GM12878 (cell line): ENCODE measurements around the gene MXI1. TPM values are rescaled to one million over a fixed set of nuclear protein-coding genes. Genes with fewer than 3 reads are reported as not detected.
A peak's percentile ranks its signal among the peaks of the same experiment; 100 is the strongest.

Experiments
- ATAC-seq: fragments of 200-7000 bp; cut with Tn5 transposase; 3 replicates; pipeline ENCODE4 v1.9.1; 2020; ENCODE audit warnings: mild to moderate bottlenecking, moderate library complexity
- BruUV-seq: library from RNA; stranded (reverse); fragments of 400-500 nt; replicated peaks from 2 replicates; lab custom pipeline; 2021; lab: Mats Ljungman, UMichigan
- CTCF ChIA-PET: fragments of 300-600 bp; sonication (Branson Sonifier 250); formaldehyde crosslinking; extraction: SDS; loops from one replicate; lab custom pipeline; 2021; ENCODE audit warnings: inconsistent platforms; lab: Yijun Ruan, JAX
- POLR2A ChIA-PET: fragments of 350-600 bp; formaldehyde crosslinking; extraction: SDS; loops from one replicate; lab custom pipeline; 2021; ENCODE audit warnings: inconsistent platforms; lab: Charles Lee
- RAD21 ChIA-PET: fragments of 300-600 bp; sonication (Branson Sonifier 250); formaldehyde crosslinking; loops from one replicate; lab custom pipeline; 2023; ENCODE audit warnings: antibody characterized with exemption; ENCODE audit not compliant: unreplicated experiment; lab: Charles Lee
- SMC1A ChIA-PET: fragments of 300-600 bp; sonication (Branson Sonifier 250); formaldehyde crosslinking; loops from one replicate; lab custom pipeline; 2023; ENCODE audit not compliant: unreplicated experiment, uncharacterized antibody; lab: Charles Lee
- DNase-seq: peaks from one replicate; pipeline ENCODE4 v3.0.0-alpha.2; 2011; ENCODE audit warnings: low read depth, low spot score
- FAIRE-seq: peaks from 3 replicates; lab custom pipeline; 2011; peaks lifted over from hg19 to GRCh38; lab: Jason Lieb, UNC
- H2AFZ ChIP-seq: 2 replicates; pipeline ENCODE4 v1.6.0; 2011; ENCODE audit warnings: low read depth, low read length, control low read depth; ENCODE audit not compliant: control insufficient read depth
- H3K27ac ChIP-seq: 2 replicates; pipeline ENCODE4 v1.5.1; 2011; ENCODE audit warnings: control low read depth; ENCODE audit not compliant: control insufficient read depth, insufficient read depth
- H3K27me3 ChIP-seq, 2 experiments: replicated peaks in 1 of 2; 2 replicates each; pipeline versions ENCODE4 v1.6.0 to v1.6.1; 2011; ENCODE audit warnings: low read length in 1 of 2; ENCODE audit not compliant: control insufficient read depth in 2 of 2, insufficient read depth in 2 of 2
- H3K36me3 ChIP-seq, 2 experiments: 2 replicates each; pipeline ENCODE4 v1.5.1; 2011; ENCODE audit warnings: low read length in 1 of 2; ENCODE audit not compliant: control insufficient read depth in 2 of 2, insufficient read depth in 2 of 2
- H3K4me1 ChIP-seq: 2 replicates; pipeline ENCODE4 v1.6.1; 2011; ENCODE audit warnings: mild to moderate bottlenecking, low read length, moderate library complexity, mixed read lengths; ENCODE audit not compliant: control insufficient read depth, insufficient read depth
- H3K4me2 ChIP-seq: 2 replicates; pipeline ENCODE4 v1.6.0; 2011; ENCODE audit warnings: control low read depth; ENCODE audit not compliant: control insufficient read depth, insufficient read depth
- H3K4me3 ChIP-seq: fragments of 200-600 bp; sonication (generic); 2 replicates; pipeline ENCODE4 v1.5.1; 2016
- H3K79me2 ChIP-seq: 2 replicates; pipeline ENCODE4 v1.6.0; 2011; ENCODE audit warnings: low read length; ENCODE audit not compliant: control insufficient read depth, insufficient read depth
- H3K9ac ChIP-seq: 2 replicates; pipeline ENCODE4 v1.8.0; 2011; ENCODE audit warnings: low read length, control low read depth, mixed read lengths; ENCODE audit not compliant: control insufficient read depth, insufficient read depth
- H3K9me3 ChIP-seq: replicated peaks from 3 replicates; pipeline ENCODE4 v1.5.1; 2011; ENCODE audit warnings: mild to moderate bottlenecking, low read length; ENCODE audit not compliant: control insufficient read depth, insufficient read depth
- H4K20me1 ChIP-seq: 2 replicates; pipeline ENCODE4 v1.6.0; 2011; ENCODE audit not compliant: control insufficient read depth, insufficient read depth
- BCL11A ChIP-seq: IDR thresholded peaks from 2 replicates; pipeline ENCODE4 v1.6.1; 2011; ENCODE audit warnings: low read depth, low read length
- BCLAF1 ChIP-seq: fragments of 450-650 bp; IDR thresholded peaks from 2 replicates; pipeline ENCODE4 v1.6.1; 2017; ENCODE audit warnings: antibody characterized with exemption, mild to moderate bottlenecking, moderate library complexity
- CHD2 ChIP-seq: IDR thresholded peaks from 2 replicates; pipeline ENCODE4 v1.6.1; 2011; ENCODE audit warnings: low read depth, low read length, improper control_type of control experiment, borderline replicate concordance
- CUX1 ChIP-seq: IDR thresholded peaks from 2 replicates; pipeline ENCODE4 v1.6.1; 2012; ENCODE audit warnings: improper control_type of control experiment, low read depth, low read length; ENCODE audit not compliant: insufficient replicate concordance
- IKZF2 ChIP-seq, 2 experiments: fragments of 450-650 bp; IDR thresholded peaks; 2 replicates each; pipeline ENCODE4 v1.6.1; 2017; ENCODE audit warnings: mild to moderate bottlenecking in 2 of 2, moderate library complexity in 2 of 2
- KLF5 ChIP-seq: fragments of 450-650 bp; IDR thresholded peaks from 2 replicates; pipeline ENCODE4 v1.6.1; 2014; ENCODE audit warnings: mild to moderate bottlenecking; ENCODE audit not compliant: partially characterized antibody
- MLLT1 ChIP-seq: fragments of 450-650 bp; IDR thresholded peaks from 2 replicates; pipeline ENCODE4 v1.6.1; 2016; ENCODE audit warnings: mild to moderate bottlenecking
- NRF1 ChIP-seq: conservative IDR thresholded peaks from 2 replicates; pipeline ENCODE4 v1.6.1; 2011; ENCODE audit warnings: mild to moderate bottlenecking, low read depth, low read length, improper control_type of control experiment
- YY1 ChIP-seq: IDR thresholded peaks from 2 replicates; pipeline ENCODE4 v1.6.1; 2011; ENCODE audit warnings: low read depth, mild to moderate bottlenecking, low read length
- ZNF207 ChIP-seq: fragments of 450-650 bp; IDR thresholded peaks from 2 replicates; pipeline ENCODE4 v1.6.1; 2014; ENCODE audit warnings: antibody characterized with exemption, mild to moderate bottlenecking, borderline replicate concordance
- ZNF622 ChIP-seq: fragments of 450-650 bp; IDR thresholded peaks from 2 replicates; pipeline ENCODE4 v1.6.1; 2017; ENCODE audit warnings: mild to moderate bottlenecking, inconsistent platforms
- WGBS: methylation state at CpG from one replicate; pipeline ENCODE4 v1.1.6; 2016; ENCODE audit warnings: low lambda C conversion rate; ENCODE audit not compliant: insufficient replicate concordance, insufficient coverage; ENCODE audit errors: missing lambda C conversion rate; 5-methylcytosine and 5-hydroxymethylcytosine counted together
- in situ Hi-C: fragments of 300-500 bp; cut with MboI; formaldehyde crosslinking; loops from 9 replicates; pipeline ENCODE4 v1.14.3; 2018; ENCODE audit warnings: mixed read lengths
- intact Hi-C: fragments of 100-400 bp; cut with micrococcal nuclease; formaldehyde crosslinking; loops from one replicate; pipeline ENCODE4 v1.14.2; 2022; ENCODE audit not compliant: unreplicated experiment
- polyA plus RNA-seq, 11 experiments: library from polyadenylated mRNA; depleted of rRNA in 4 of 11; unstranded in 6 of 11; stranded (reverse) in 5 of 11; fragments of >200 nt; fragmentation: Nextera tagmentation in 4 of 11; fragmentation: Illumina TruSeq in 1 of 11; extraction: Ambion mirVana in 4 of 11; extraction: Trizol in 1 of 11; gene quantifications; 1 replicate in 1 of 11; 2 replicates in 10 of 11; pipeline versions ENCODE4 v1.2.1 to v1.2.3, GENCODE V29; 2011 to 2016; ENCODE audit warnings: inconsistent platforms in 2 of 11, missing spikeins in 2 of 11, low read depth in 1 of 11
- total RNA-seq, 4 experiments: library from RNA; depleted of rRNA in 3 of 4; stranded (reverse); fragments of >200 nt in 3 of 4; fragmentation: Illumina TruSeq in 1 of 4; extraction: Trizol in 1 of 4; gene quantifications; 2 replicates each; pipeline versions ENCODE4 v1.2.1 to v1.2.3, GENCODE V29; 2013 to 2021

MXI1 gene
- total and polyA plus RNA-seq, 10 of the 15 experiments (the other 5 are each of a cell fraction or from before 2014, with no cell fraction given), result 0.23 to 8.0 (median 0.41) TPM

- H3K27ac ChIP-seq, result peak overlapping the region; percentile 17
- H3K9ac ChIP-seq, result no peak overlapping the region
- RAD21 ChIA-PET, result interaction anchor here (0.6 to 3.6 kb wide), 10 partner anchors 9 to 228 kb away, joined by 3 to 17 read pairs (median 4); no protein-coding TSS in a partner anchor
- CTCF ChIA-PET, result interaction anchor here (1.2 to 2.2 kb wide), 9 partner anchors 10 to 259 kb away, joined by 3 to 14 read pairs (median 5); no protein-coding TSS in a partner anchor
- no peaks in the 10 kb centered on the region for H3K79me2 ChIP-seq
- H3K4me3 ChIP-seq, result no peak overlapping the region
- intact Hi-C loops (no loop called here), in situ Hi-C loops (loop anchor here (25.0 kb wide), 1 partner anchor 1819 kb away; no protein-coding TSS in a partner anchor)
- no peaks in the 10 kb centered on the region; the same call in 1 of the 3 replicates for H3K9me3 ChIP-seq
- H3K27me3 ChIP-seq, result no peaks in the 10 kb centered on the region
- no peaks in the 10 kb centered on the region for H3K36me3 ChIP-seq
- FAIRE-seq (no peak), DNase-seq (no peak), ATAC-seq (peak; percentile 84)
- peak overlapping the region; percentile 7; the same call in 1 of the 2 replicates for H3K4me2 ChIP-seq
- H3K4me1 ChIP-seq, result peaks cover 5% of the 10 kb centered on the region; the same call in 1 of the 2 replicates
- 75% methylated on average over 13 of the region's 15 CpGs for WGBS
- H4K20me1 ChIP-seq, result no peaks in the 10 kb centered on the region
- POLR2A ChIA-PET, result interaction anchor here (1.0 kb wide), 1 partner anchor 13 kb away, joined by 3 read pairs; the partner anchor contains the start of gene SMNDC1
- H2AFZ ChIP-seq, result peak overlapping the region; percentile 73
- SMC1A ChIA-PET, result interaction anchor here (0.6 to 1.8 kb wide), 13 partner anchors 9 to 231 kb away, joined by 3 to 8 read pairs (median 4); no protein-coding TSS in a partner anchor
- BruUV-seq, result no TSS peak
- TF ChIP-seq KLF5 (no peak), NRF1 (no peak), MLLT1 (peak; percentile 63; the same call in 1 of the 2 replicates), IKZF2 (IDR thresholded peaks at IDR 0.05) (no peak), ZNF207 (no peak), BCL11A (no peak), CHD2 (no peak), ZNF622 (no peak), CUX1 (no peak), YY1 (0 out of 2 replicates have a peak, but pooled peaks have one; percentile 28), BCLAF1 (no peak)
These were observed 110.8 kb downstream of the MXI1 start for GRCh38 chr10:110317866-110318850.
